Mammary epithelial cell (primary cell): ENCODE measurements around the gene CHST14.

ENCODE experiments used
- EZH2 ChIP-seq: IDR thresholded peaks from 2 replicates; pipeline ENCODE4 v1.6.1; 2012; ENCODE audit warnings: low read length, inconsistent platforms, borderline replicate concordance
- TF ChIP-seq, protein P1 (sequence below), 2 donors: IDR thresholded peaks in 1 of 2; conservative IDR thresholded peaks in 1 of 2; 2 replicates each; pipeline ENCODE4 v1.5.1; 2011 to 2012; ENCODE audit warnings: inconsistent platforms in 2 of 2, low read length in 2 of 2, mild to moderate bottlenecking in 2 of 2, control low read depth in 1 of 2, low read depth in 1 of 2; ENCODE audit not compliant: insufficient read depth in 1 of 2; ENCODE audit errors: extremely low read depth in 1 of 2

DNA sequence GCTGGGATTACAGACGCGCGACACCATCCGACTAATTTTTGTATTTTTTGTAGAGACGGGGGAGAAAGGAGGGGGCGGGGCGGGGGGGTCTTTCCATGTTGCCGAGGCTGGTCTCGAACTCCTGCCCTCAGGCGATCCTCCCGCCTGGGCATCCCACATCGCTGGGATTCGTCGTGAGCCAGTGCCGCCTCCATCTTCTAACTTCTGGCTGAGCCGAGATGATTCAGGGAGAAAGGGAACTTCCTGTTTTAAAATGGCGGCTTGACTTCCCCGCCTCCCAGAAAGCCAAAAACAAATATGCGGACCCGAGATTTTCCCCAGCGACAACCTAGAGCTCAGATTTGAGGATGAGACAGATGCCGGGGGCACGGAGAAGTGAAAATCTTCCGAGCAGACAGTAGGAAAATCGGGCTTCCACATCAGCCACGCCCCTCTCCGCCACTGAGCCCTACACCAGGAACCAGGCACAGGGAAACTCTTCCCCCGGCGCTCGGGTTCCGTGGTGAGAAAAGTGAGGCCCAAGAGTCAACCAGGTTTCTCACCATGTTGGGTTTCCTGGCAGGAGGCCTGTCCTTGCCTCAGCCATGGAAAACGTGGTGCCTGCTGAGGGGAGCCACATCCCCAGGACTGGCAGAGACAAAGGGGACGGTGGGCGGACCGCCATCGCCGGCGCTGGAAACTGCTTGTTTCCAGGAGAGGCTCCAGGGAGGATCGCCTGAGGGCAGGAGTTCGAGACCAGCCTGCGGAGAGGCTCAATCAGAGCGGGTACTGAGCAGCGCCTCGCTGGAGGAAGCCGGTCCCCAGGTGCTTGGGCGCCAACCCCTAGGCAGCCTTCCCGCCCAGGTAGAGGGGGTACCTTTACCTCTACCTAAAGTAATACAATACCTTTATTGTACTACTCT is 18.7 kb downstream of the CHST14 start:
- TF ChIP-seq, protein P1, sequence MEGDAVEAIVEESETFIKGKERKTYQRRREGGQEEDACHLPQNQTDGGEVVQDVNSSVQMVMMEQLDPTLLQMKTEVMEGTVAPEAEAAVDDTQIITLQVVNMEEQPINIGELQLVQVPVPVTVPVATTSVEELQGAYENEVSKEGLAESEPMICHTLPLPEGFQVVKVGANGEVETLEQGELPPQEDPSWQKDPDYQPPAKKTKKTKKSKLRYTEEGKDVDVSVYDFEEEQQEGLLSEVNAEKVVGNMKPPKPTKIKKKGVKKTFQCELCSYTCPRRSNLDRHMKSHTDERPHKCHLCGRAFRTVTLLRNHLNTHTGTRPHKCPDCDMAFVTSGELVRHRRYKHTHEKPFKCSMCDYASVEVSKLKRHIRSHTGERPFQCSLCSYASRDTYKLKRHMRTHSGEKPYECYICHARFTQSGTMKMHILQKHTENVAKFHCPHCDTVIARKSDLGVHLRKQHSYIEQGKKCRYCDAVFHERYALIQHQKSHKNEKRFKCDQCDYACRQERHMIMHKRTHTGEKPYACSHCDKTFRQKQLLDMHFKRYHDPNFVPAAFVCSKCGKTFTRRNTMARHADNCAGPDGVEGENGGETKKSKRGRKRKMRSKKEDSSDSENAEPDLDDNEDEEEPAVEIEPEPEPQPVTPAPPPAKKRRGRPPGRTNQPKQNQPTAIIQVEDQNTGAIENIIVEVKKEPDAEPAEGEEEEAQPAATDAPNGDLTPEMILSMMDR (conservative IDR thresholded peaks at IDR 0.05 in 1 of 2, IDR thresholded peaks at IDR 0.05 in 1 of 2; ENCODE audit: extremely low read depth in 1 of 2, insufficient read depth in 1 of 2, low read depth in 1 of 2, low read length in 2 of 2), result no peak
- no peak for TF ChIP-seq EZH2
